Measurements from ENCODE around the gene C1orf74. TPM values are rescaled to one million over a fixed set of nuclear protein-coding genes. Genes with fewer than 3 reads are reported as not detected.

The C1orf74 gene
- total and polyA plus RNA-seq, 8 donors: 1.8 to 3.4 (median 3.1) TPM

DNA sequence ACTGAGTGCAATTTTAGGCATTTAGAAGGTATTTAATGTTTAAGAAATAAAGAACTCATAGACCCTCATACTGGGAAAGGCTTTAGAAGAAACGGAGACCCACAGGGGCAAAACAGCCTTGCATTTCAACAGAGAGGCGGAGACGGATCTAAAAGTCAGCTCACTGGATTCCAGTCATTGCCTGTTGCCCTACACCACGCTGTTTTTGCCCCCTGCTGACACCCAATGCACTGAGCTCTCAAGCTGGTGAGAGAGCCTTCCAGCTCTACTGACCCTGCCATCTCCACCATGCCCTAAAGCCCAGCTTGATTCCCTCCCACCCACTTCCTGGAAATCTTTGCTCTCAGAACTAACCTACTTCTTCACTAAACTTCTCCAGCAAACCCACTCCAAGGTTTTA is 35.7 kb downstream of the C1orf74 start:
- Histone ChIP-seq H3K4me3 (no peak overlapping the region), H3K4me1 (peaks cover 0 to 55% of the 10 kb centered on the region in 2 donors), H3K27ac (no peak overlapping the region), H3K27me3 (no peaks in the 10 kb centered on the region), H3K9me3 (no peaks in the 10 kb centered on the region), H3K36me3 (no peaks in the 10 kb centered on the region)
- DNase-seq (no peak), ATAC-seq (no peak)
- intact Hi-C loops (cut with DNase I): loop anchor here in 1 of 2 donors (5.0 kb wide), 1 partner anchor 171 kb away; no protein-coding TSS in a partner anchor
- TF ChIP-seq, protein P1, sequence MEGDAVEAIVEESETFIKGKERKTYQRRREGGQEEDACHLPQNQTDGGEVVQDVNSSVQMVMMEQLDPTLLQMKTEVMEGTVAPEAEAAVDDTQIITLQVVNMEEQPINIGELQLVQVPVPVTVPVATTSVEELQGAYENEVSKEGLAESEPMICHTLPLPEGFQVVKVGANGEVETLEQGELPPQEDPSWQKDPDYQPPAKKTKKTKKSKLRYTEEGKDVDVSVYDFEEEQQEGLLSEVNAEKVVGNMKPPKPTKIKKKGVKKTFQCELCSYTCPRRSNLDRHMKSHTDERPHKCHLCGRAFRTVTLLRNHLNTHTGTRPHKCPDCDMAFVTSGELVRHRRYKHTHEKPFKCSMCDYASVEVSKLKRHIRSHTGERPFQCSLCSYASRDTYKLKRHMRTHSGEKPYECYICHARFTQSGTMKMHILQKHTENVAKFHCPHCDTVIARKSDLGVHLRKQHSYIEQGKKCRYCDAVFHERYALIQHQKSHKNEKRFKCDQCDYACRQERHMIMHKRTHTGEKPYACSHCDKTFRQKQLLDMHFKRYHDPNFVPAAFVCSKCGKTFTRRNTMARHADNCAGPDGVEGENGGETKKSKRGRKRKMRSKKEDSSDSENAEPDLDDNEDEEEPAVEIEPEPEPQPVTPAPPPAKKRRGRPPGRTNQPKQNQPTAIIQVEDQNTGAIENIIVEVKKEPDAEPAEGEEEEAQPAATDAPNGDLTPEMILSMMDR (IDR thresholded peaks at IDR 0.05): no peak

DNA sequence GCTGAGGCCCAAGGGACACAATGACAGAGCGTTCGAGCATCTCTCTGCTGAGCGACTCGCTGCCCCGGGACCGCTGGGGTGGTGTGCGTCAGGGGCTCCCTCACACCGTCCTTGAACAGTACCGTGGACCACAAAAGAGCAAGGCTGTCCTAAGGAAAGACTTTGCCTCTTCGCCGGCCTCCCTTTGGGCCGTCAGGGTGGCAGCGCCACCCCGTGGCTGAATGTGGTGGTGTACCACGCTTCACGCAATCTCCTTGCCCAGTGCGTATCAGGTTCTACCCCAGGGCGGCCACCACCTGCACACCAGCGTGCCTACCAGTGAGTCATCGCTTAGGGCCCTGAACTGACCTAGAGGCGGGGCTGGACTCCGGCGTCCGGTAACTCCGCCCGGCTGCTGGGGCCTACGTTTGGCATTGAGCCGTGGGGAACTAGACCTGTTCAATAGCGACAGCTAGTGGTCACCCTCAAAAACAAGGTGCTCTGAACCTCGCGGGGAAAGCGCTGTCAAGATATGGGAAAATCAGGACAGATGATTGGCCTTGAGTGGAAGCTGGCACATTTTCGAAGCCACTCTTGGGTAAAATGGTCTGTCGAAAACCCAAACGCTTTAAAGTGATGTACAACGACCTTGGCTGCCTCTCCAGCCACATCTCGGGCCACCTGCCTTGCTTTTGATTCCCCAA is 36.6 kb downstream of the C1orf74 start:
- no peaks in the 10 kb centered on the region for H3K27me3 ChIP-seq
- peak overlapping the region; percentile 14 to 15 for H3K4me3 ChIP-seq
- peak; percentile 83 to 97 (median 93) for DNase-seq
- no peaks in the 10 kb centered on the region for H3K36me3 ChIP-seq
- no peaks in the 10 kb centered on the region for H3K9me3 ChIP-seq
- H3K27ac ChIP-seq: peak overlapping the region in 1 of 2 donors; percentile 50
- ATAC-seq: peak; percentile 99
- intact Hi-C loops (cut with DNase I): loop anchor here in 1 of 2 donors (5.0 kb wide), 1 partner anchor 170 kb away; no protein-coding TSS in a partner anchor
- TF ChIP-seq, protein P1 (IDR thresholded peaks at IDR 0.05): peak; percentile 92 to 97
- peaks cover 0 to 55% of the 10 kb centered on the region in 2 donors for H3K4me1 ChIP-seq

DNA sequence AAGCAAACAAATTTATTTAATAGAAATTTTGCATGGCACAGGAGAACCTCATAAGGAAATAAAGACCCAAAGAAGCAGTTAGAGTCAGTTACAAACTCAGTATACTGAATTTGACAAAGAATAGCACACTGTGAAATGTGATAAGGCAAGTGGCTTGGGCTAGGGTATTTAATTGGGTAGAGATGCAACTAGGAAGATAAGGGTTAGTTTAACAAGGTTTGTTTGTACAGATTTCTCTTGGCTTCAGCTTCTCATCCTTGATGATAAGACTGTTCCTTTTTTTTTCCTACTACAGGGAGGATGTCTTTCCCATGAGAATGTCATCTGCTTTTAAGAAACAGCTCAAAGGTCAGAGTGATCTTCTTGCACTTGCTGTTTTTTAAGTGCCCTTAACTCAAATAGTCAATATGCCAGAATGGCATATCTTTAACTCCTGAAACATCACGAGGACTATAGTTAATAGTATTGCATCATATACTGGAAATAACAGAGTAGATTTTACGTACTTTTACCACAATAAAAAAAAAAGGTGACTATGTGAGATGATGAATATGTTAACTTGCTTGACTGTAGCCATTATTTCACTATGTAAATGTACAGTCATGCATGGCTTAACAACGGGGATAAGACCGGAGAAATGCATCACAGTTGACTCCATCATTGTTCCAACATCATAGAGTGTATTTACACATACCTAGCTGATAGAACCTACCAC is 37.8 kb downstream of the C1orf74 start:
- H3K36me3 ChIP-seq: no peaks in the 10 kb centered on the region
- H3K27ac ChIP-seq: no peak overlapping the region

DNA sequence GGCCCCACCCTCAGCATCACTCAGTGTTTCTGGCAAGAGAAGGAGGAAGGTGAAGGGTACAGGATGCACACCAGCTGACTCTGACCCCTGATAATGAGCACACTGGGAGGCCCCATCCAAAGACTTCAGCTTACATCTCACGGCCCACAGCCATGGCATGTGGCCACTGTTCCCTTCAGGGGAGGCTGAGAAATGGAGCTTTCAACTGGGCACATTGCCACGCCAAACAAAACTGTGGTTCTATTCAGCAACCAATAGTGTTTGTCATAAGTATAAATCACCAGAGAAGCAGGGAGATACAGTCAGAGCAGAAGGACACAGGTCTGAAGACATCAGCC is 41.2 kb downstream of the C1orf74 start:
- Histone ChIP-seq H3K4me1 (peaks cover 0 to 12% of the 10 kb centered on the region in 2 donors), H3K27me3 (no peaks in the 10 kb centered on the region), H3K4me3 (no peak overlapping the region), H3K36me3 (no peaks in the 10 kb centered on the region), H3K27ac (peak overlapping the region in 1 of 2 donors; percentile 57), H3K9me3 (no peaks in the 10 kb centered on the region)
- intact Hi-C loops (cut with DNase I): no loop called here
- DNase-seq: no peak
- TF ChIP-seq, protein P1 (IDR thresholded peaks at IDR 0.05): no peak
- ATAC-seq: no peak

More for the DNA sequence above, 37.8 kb downstream of the C1orf74 start:
- intact Hi-C loops (cut with DNase I): loop anchor here in 1 of 2 donors (5.0 kb wide), 1 partner anchor 169 kb away; no protein-coding TSS in a partner anchor
- H3K9me3 ChIP-seq: no peaks in the 10 kb centered on the region
- ATAC-seq (no peak), DNase-seq (no peak)
- TF ChIP-seq, protein P1 (IDR thresholded peaks at IDR 0.05): no peak
- no peak overlapping the region for H3K4me3 ChIP-seq
- peaks cover 0 to 46% of the 10 kb centered on the region in 2 donors for H3K4me1 ChIP-seq
- H3K27me3 ChIP-seq: no peaks in the 10 kb centered on the region

Measured in left lung (tissue), 10 donors.